Skin epidermis (tissue), 12 donors: ENCODE results near the gene PADI6.
"Not testable (repeated sequence)": the region's sequence is repeated elsewhere in the genome, so short reads cannot be mapped to it uniquely, and the experiment has no call there.

Experiments
- H3K27ac ChIP-seq, 21 experiments: fragments of 200-600 bp; sonication (generic) in 11 of 21; one replicate each; pipeline ENCODE4 v1.5.0; 2020; ENCODE audit warnings: mild to moderate bottlenecking in 3 of 21, inconsistent platforms in 2 of 21, moderate library complexity in 2 of 21
- H3K4me3 ChIP-seq, 7 experiments: fragments of 200-600 bp; sonication (generic) in 2 of 7; one replicate each; pipeline ENCODE4 v1.5.0; 2020; ENCODE audit warnings: inconsistent platforms in 2 of 7, mild to moderate bottlenecking in 2 of 7, moderate library complexity in 1 of 7

Gene PADI6

GRCh38 chr1:17401841-17402240, 29.8 kb downstream of the PADI6 start:
- Histone ChIP-seq H3K27ac (no peak overlapping the region), H3K4me3 (no peak overlapping the region)

- Histone ChIP-seq H3K4me3 (no peak overlapping the region), H3K27ac (no peak overlapping the region)
Measured at GRCh38 chr1:17403081-17403480, 31.1 kb downstream of the PADI6 start.

GRCh38 chr1:17404034-17404684, 32.2 kb downstream of the PADI6 start:
- no peak overlapping the region for H3K4me3 ChIP-seq
- no peak overlapping the region for H3K27ac ChIP-seq

GRCh38 chr1:17404820-17405219, 32.8 kb downstream of the PADI6 start:
- H3K27ac ChIP-seq = no peak overlapping the region

GRCh38 chr1:17405898-17406759, 34.1 kb downstream of the PADI6 start:
- Histone ChIP-seq H3K27ac (no peak overlapping the region), H3K4me3 (no peak overlapping the region)

More at GRCh38 chr1:17404820-17405219, 32.8 kb downstream of the PADI6 start:
- no peak overlapping the region for H3K4me3 ChIP-seq

GRCh38 chr1:17406760-17407475, 34.9 kb downstream of the PADI6 start:
- not testable (repeated sequence) for H3K27ac ChIP-seq, H3K4me3 ChIP-seq

GRCh38 chr1:17407786-17408514, 36.0 kb downstream of the PADI6 start:
- not testable (repeated sequence) for H3K27ac ChIP-seq, H3K4me3 ChIP-seq

- Histone ChIP-seq H3K4me3 (no peak overlapping the region), H3K27ac (no peak overlapping the region)
Measured at GRCh38 chr1:17409391-17409811, 37.4 kb downstream of the PADI6 start.

GRCh38 chr1:17412093-17412870, 40.3 kb downstream of the PADI6 start:
- H3K4me3 ChIP-seq = no peak overlapping the region
- H3K27ac ChIP-seq = peak overlapping the region in 1 of 21 experiments; percentile 42

GRCh38 chr1:17414022-17414421, 42.0 kb downstream of the PADI6 start:
- Histone ChIP-seq H3K4me3 (no peak overlapping the region), H3K27ac (peak overlapping the region in 1 of 21 experiments; percentile 21)

- no peak overlapping the region for H3K27ac ChIP-seq
- no peak overlapping the region for H3K4me3 ChIP-seq
Measured at GRCh38 chr1:17416389-17416788, 44.4 kb downstream of the PADI6 start.

GRCh38 chr1:17419626-17420328, 47.8 kb downstream of the PADI6 start:
- Histone ChIP-seq H3K4me3 (no peak overlapping the region), H3K27ac (no peak overlapping the region)

- H3K4me3 ChIP-seq = no peak overlapping the region
- H3K27ac ChIP-seq = no peak overlapping the region
Measured at GRCh38 chr1:17420391-17420918, 48.5 kb downstream of the PADI6 start.

- Histone ChIP-seq H3K4me3 (no peak overlapping the region), H3K27ac (peak overlapping the region in 1 of 21 experiments; percentile 30)
Measured at GRCh38 chr1:17422461-17422860, 50.5 kb downstream of the PADI6 start.

- no peak overlapping the region for H3K4me3 ChIP-seq
- peak overlapping the region in 1 of 21 experiments; percentile 16 for H3K27ac ChIP-seq
Measured at GRCh38 chr1:17423781-17424245, 51.8 kb downstream of the PADI6 start.

GRCh38 chr1:17425806-17426600, 54.0 kb downstream of the PADI6 start:
- H3K27ac ChIP-seq = no peak overlapping the region
- H3K4me3 ChIP-seq = no peak overlapping the region
